Measurements from ENCODE around the gene ZNF326. TPM values are rescaled to one million over a fixed set of nuclear protein-coding genes. Genes with fewer than 3 reads are reported as not detected.
"Not testable (repeated sequence)": the region's sequence is repeated elsewhere in the genome, so short reads cannot be mapped to it uniquely, and the experiment has no call there.

The ZNF326 gene
- total and polyA plus RNA-seq, 7 donors, result 5.9 to 16.0 (median 10.0) TPM

DNA sequence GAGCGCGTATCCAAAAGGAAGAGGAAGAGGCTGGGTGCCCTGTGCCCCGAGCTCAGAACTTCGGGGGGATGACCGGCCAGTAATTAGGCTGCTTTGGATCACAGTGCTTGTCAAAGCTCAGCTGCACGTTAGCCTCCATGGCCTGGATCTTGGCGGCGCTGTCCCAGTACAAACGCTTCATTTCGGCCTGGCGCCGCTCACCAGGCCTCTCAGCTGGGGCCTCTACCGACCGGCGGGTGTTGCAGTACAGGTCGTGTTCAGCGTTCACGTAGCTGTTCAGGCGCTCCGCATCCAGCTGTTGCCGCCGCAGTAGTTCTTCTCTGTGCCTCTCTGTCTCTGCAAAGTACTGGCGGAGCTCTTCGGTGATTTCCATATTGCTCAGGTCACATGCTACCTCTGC is 1.4 kb upstream of the ZNF326 start:
- DNase-seq (peak in 1 of 2 donors; percentile 15), ATAC-seq (no peak)
- WGBS, 3 donors, result 94% methylated on average over 24 of the region's 24 CpGs
- intact Hi-C loops (cut with DNase I), result loop anchor here in 1 of 2 donors (5.0 kb wide), 2 partner anchors 76 to 171 kb away; partner anchors contain the start of gene LRRC8D
- Histone ChIP-seq H3K36me3 (ENCODE audit: insufficient read depth in 1 of 2, low read depth in 1 of 2) (peaks cover 0 to 2% of the 10 kb centered on the region in 2 donors), H3K27me3 (ENCODE audit: insufficient read depth in 3 of 3, low read length in 2 of 3) (no peaks in the 10 kb centered on the region), H3K9me3 (no peaks in the 10 kb centered on the region), H3K27ac (no peak overlapping the region), H3K4me3 (no peak overlapping the region), H3K4me1 (peaks cover 23% of the 10 kb centered on the region)
- TF ChIP-seq, protein P1, sequence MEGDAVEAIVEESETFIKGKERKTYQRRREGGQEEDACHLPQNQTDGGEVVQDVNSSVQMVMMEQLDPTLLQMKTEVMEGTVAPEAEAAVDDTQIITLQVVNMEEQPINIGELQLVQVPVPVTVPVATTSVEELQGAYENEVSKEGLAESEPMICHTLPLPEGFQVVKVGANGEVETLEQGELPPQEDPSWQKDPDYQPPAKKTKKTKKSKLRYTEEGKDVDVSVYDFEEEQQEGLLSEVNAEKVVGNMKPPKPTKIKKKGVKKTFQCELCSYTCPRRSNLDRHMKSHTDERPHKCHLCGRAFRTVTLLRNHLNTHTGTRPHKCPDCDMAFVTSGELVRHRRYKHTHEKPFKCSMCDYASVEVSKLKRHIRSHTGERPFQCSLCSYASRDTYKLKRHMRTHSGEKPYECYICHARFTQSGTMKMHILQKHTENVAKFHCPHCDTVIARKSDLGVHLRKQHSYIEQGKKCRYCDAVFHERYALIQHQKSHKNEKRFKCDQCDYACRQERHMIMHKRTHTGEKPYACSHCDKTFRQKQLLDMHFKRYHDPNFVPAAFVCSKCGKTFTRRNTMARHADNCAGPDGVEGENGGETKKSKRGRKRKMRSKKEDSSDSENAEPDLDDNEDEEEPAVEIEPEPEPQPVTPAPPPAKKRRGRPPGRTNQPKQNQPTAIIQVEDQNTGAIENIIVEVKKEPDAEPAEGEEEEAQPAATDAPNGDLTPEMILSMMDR (IDR thresholded peaks at IDR 0.05), result no peak

DNA sequence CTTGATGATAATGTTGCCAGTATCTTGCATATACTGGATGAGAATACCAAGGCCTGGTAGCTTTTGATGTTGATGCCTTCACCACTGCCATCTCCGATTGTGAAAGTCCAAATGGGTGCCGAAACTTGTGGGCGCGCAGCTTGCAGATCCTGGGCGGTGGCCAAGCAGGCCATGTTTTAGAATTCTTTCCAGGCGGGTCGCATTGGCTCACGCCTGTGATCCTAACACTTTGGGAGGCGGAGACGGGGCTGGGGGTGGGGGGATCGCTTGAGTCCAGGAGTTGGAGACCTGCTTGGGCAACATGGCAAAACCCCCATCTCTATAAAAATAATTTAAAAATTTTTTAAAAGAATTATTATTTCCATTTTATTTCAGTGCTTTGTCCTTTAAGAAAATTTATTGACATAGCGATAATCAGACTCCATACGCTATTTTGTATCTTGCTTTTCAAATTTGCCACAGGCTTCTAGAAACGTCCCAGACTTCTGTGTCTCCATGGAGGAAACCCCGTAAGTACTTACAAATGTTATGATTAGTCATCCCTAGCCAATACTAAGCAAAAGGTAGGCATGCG is 592 bp upstream of the ZNF326 start:
- WGBS, 3 donors, result 68 to 74% (median 70%) methylated on average over 16 of the region's 16 CpGs
- ATAC-seq, result no peak

DNA sequence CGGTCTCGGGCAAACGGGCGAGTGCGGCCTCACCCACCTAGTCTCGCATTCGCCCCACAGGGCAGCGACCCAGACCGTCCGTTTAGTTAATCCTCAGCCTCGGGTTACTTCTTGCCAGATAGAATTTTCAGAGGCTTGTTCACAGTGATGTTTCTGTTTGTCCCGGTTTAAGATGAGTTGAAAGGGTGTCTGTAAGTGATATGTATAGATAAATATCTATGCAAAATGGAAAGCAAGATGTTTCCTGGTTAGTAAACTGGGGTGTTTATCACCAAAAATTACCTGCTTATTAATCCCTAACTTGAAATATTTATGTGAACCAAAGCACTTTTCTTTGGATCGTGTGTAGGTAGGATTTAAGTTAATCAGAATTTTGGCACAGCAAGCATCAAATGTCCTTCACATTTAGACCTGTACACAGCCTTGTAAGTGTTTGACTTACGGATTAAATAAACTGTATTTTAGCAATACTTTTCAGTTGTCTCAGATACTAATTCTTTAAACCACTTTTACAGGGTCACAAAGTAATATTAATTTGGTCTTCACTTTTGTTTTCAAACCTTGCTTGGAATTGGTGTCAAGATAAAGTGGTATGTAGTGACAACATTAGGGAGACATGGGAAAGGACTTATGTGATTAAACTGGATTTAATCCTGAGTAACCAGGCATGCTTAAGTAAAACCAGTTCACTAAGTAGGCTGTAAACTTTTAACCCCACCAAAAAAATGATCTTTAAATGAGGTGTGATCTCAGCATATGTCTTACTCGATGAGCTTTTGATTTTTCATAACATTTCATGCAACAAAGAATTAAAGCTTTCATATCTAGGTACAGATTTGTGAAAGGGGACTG is 914 bp downstream of the ZNF326 start:
- H3K4me3 ChIP-seq, result peak overlapping the region; percentile 89
- WGBS, 3 donors, result 1% methylated on average over 15 of the region's 15 CpGs
- H3K27me3 ChIP-seq (ENCODE audit: insufficient read depth in 3 of 3, low read length in 2 of 3), result no peaks in the 10 kb centered on the region
- ATAC-seq, result peak in 2 of 4 donors; percentile 61 to 72
- no peak for DNase-seq
- TF ChIP-seq, protein P1 (IDR thresholded peaks at IDR 0.05), result no peak
- H3K4me1 ChIP-seq, result peaks cover 31% of the 10 kb centered on the region
- peak overlapping the region; percentile 95 for H3K27ac ChIP-seq
- H3K36me3 ChIP-seq (ENCODE audit: insufficient read depth in 1 of 2, low read depth in 1 of 2), result peaks cover 0 to 16% of the 10 kb centered on the region in 2 donors
- H3K9me3 ChIP-seq, result no peaks in the 10 kb centered on the region
- intact Hi-C loops (cut with DNase I), result no loop called here

More for the DNA sequence above, 592 bp upstream of the ZNF326 start:
- Histone ChIP-seq H3K36me3 (ENCODE audit: insufficient read depth in 1 of 2, low read depth in 1 of 2) (peaks cover 0 to 8% of the 10 kb centered on the region in 2 donors), H3K4me3 (peak overlapping the region; percentile 89), H3K4me1 (peaks cover 31% of the 10 kb centered on the region), H3K27me3 (ENCODE audit: insufficient read depth in 3 of 3, low read length in 2 of 3) (no peaks in the 10 kb centered on the region), H3K9me3 (no peaks in the 10 kb centered on the region), H3K27ac (peak overlapping the region; percentile 95)
- intact Hi-C loops (cut with DNase I), result loop anchor here in 1 of 2 donors (5.0 kb wide), 2 partner anchors 77 to 172 kb away; partner anchors contain the start of gene LRRC8D
- DNase-seq, result peak; percentile 25 to 63
- TF ChIP-seq, protein P1 (IDR thresholded peaks at IDR 0.05), result no peak

DNA sequence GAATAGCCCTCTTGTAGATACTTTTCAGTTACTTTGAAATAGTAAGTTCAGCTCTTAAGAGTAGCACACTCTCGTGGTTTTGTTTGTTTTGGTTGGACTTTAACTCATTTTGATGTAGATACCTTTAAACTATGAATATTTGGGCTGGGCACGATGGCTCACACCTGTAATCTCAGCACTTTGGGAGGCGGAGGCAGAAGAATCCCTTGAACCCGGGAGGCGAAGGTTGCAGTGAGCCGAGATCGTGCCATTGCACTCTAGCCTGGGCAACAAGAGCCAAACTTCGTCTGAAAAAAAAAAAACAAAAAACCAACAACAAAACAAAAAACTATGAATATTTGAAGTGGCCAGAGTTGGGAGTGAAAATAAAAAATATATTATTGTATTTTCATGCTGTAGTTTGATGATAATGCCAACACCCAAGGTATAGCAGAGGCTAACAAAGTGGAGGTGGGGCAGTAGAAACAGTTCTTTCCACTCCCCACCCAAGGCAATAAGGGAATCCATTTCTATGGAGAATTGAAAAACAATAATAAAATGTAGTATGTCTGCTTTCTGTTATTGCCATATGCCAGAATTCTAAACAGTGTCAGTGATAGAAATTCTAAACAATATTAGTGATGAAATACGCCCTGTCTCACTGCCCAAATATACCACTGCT is 1.7 kb downstream of the ZNF326 start:
- H3K27ac ChIP-seq, result peak overlapping the region; percentile 95
- 50 to 53% (median 51%) methylated on average over 9 of the region's 9 CpGs for WGBS, 3 donors
- ATAC-seq (no peak), DNase-seq (no peak)
- no peaks in the 10 kb centered on the region for H3K9me3 ChIP-seq
- peaks cover 31% of the 10 kb centered on the region for H3K4me1 ChIP-seq
- TF ChIP-seq, protein P1 (IDR thresholded peaks at IDR 0.05), result no peak
- intact Hi-C loops (cut with DNase I), result no loop called here
- H3K27me3 ChIP-seq (ENCODE audit: insufficient read depth in 3 of 3, low read length in 2 of 3), result no peaks in the 10 kb centered on the region
- H3K36me3 ChIP-seq (ENCODE audit: insufficient read depth in 1 of 2, low read depth in 1 of 2), result peaks cover 0 to 17% of the 10 kb centered on the region in 2 donors
- H3K4me3 ChIP-seq, result peak overlapping the region; percentile 89

DNA sequence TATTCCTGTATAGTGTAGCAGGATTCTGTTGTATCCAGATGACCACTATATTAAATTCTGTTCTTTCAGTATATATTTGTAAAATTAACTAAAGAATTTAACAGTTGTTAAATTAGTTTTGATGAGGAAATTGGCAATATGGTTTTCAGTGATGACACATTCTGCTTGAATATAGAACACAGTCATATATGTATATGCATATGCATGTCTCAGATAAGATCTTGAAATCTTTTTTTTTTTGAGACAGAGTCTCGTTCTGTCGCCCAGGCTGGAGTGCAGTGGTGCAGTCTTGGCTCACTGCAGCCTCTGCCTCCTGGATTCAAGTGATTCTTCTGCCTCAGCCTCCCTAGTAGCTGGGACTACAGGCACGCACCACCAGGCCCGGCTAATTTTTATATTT is 2.2 kb downstream of the ZNF326 start:
- intact Hi-C loops (cut with DNase I), result not testable (repeated sequence)

More for the DNA sequence above, 2.2 kb downstream of the ZNF326 start:
- H3K4me1 ChIP-seq, result peaks cover 31% of the 10 kb centered on the region
- H3K27ac ChIP-seq; H3K27me3 ChIP-seq (ENCODE audit: insufficient read depth in 3 of 3, low read length in 2 of 3); DNase-seq; H3K9me3 ChIP-seq; ATAC-seq: not testable (repeated sequence)
- WGBS, 3 donors, result 90 to 96% (median 96%) methylated on average over 4 of the region's 4 CpGs
- H3K4me3 ChIP-seq, result peak overlapping the region; percentile 89
- peaks cover 0 to 21% of the 10 kb centered on the region in 2 donors for H3K36me3 ChIP-seq (ENCODE audit: insufficient read depth in 1 of 2, low read depth in 1 of 2)

Measured in psoas muscle (tissue), 8 donors.